AG04450 (cell line): ENCODE measurements around the gene IL22RA1. TPM values are rescaled to one million over a fixed set of nuclear protein-coding genes. Genes with fewer than 3 reads are reported as not detected.

ENCODE experiments used
- CTCF ChIA-PET: fragments of 300-600, 350-600 bp; formaldehyde crosslinking; extraction: SDS; loops from one replicate; lab custom pipeline; 2022; ENCODE audit warnings: antibody characterized with exemption, inconsistent platforms; lab: Charles Lee
- POLR2A ChIA-PET: fragments of 350-600 bp; formaldehyde crosslinking; extraction: SDS; loops from one replicate; lab custom pipeline; 2021; ENCODE audit warnings: antibody characterized with exemption, inconsistent platforms; lab: Yijun Ruan, JAX
- DNase-seq: peaks from one replicate; pipeline ENCODE4 v3.0.0-alpha.2; 2011; ENCODE audit warnings: low read depth, low spot score
- H3K27ac ChIP-seq: one replicate; pipeline ENCODE4 v1.5.1; 2012; ENCODE audit warnings: low read depth, low read length, control low read depth
- H3K27me3 ChIP-seq: one replicate; pipeline ENCODE4 v1.6.0; 2012; ENCODE audit warnings: low read length; ENCODE audit not compliant: control insufficient read depth, insufficient read depth
- H3K4me3 ChIP-seq: 2 replicates; pipeline ENCODE4 v1.5.1; 2011; ENCODE audit warnings: mild to moderate bottlenecking, low read depth, low read length, control low read depth
- H3K9me3 ChIP-seq: 2 replicates; pipeline ENCODE4 v1.5.1; 2012; ENCODE audit warnings: low read length; ENCODE audit not compliant: control insufficient read depth, insufficient read depth
- CTCF ChIP-seq: IDR thresholded peaks from 2 replicates; pipeline ENCODE4 v1.5.1; 2011; ENCODE audit warnings: low read depth, low read length, control low read depth, inconsistent platforms
- polyA plus RNA-seq: library from polyadenylated mRNA; depleted of rRNA; stranded (reverse); fragments of >200 nt; gene quantifications from 2 replicates; pipeline ENCODE4 v1.2.3, GENCODE V29; 2011

The IL22RA1 gene
- polyA plus RNA-seq, 1 experiment: not detected

DNA sequence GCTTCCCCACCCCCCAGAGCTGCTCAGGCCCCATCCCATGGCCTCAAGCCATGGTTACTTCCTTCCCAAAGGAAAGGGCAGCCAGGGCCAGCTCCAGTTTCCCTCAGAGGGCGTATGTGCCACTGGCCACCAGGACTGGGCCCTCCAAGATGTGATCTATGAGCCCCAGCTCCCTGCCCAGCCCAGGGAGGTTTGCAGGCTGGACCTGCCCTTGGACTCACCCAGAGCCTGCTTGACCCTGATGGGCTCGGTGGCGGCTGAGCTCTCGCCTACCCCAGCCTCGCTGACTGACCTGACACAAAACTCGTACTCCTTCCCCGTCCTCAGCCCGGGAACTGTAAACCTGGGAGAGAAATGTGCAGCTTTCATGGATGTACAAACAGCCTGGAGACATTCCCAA, 60.6 kb downstream of the IL22RA1 start:
- H3K27ac ChIP-seq: no peak overlapping the region
- no peaks in the 10 kb centered on the region; the same call in 1 of the 2 replicates for H3K9me3 ChIP-seq
- ChIA-PET POLR2A (no interaction called here), CTCF (interaction anchor here (2.9 kb wide), 1 partner anchor 11 kb away, joined by 11 read pairs; no protein-coding TSS in a partner anchor)
- peaks cover 42% of the 10 kb centered on the region for H3K27me3 ChIP-seq
- no peak for TF ChIP-seq CTCF
- DNase-seq: no peak
- no peak overlapping the region for H3K4me3 ChIP-seq

- H3K27me3 ChIP-seq: peaks cover 34% of the 10 kb centered on the region
- no peaks in the 10 kb centered on the region; the same call in 1 of the 2 replicates for H3K9me3 ChIP-seq
- POLR2A ChIA-PET: interaction anchor here (0.7 kb wide), 1 partner anchor 13 kb away, joined by 3 read pairs; no protein-coding TSS in a partner anchor
- H3K4me3 ChIP-seq: no peak overlapping the region
- no peak for TF ChIP-seq CTCF
- no peak overlapping the region for H3K27ac ChIP-seq
- CTCF ChIA-PET: no interaction called here
- DNase-seq: no peak
These were observed 61.8 kb downstream of the IL22RA1 start for GRCh38 chr1:24081190-24081589.

DNA sequence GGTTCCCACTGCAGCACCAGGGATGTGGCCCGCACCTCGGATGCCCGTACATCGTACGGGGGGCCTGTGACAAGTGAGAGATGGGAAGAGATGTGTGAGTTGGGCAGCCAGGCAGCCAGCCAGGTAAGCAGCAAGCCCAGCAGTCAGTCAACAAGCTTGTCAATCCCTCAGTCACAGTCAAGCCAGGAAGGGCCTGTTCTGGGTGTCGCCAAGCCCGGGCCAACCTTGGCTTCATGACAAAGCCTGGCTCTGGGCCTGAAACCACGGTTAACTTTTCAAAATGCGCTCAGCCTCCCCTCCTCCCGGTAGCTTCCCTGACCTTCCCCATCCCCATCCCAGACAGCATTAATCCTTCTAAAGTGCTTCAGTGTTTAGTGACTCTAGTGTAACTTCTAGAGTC, 62.8 kb downstream of the IL22RA1 start:
- CTCF ChIA-PET: interaction anchor here (1.2 kb wide), 1 partner anchor 9 kb away, joined by 3 read pairs; no protein-coding TSS in a partner anchor
- no peak overlapping the region for H3K27ac ChIP-seq
- H3K4me3 ChIP-seq: no peak overlapping the region
- no peak for DNase-seq
- H3K9me3 ChIP-seq: no peaks in the 10 kb centered on the region; the same call in 1 of the 2 replicates
- H3K27me3 ChIP-seq: peaks cover 29% of the 10 kb centered on the region
- POLR2A ChIA-PET: no interaction called here
- TF ChIP-seq CTCF: no peak

GRCh38 chr1:24077278-24077978, 65.5 kb downstream of the IL22RA1 start:
- ChIA-PET CTCF (no interaction called here), POLR2A (no interaction called here)
- H3K27me3 ChIP-seq: peaks cover 28% of the 10 kb centered on the region
- no peak overlapping the region for H3K4me3 ChIP-seq
- no peaks in the 10 kb centered on the region; the same call in 1 of the 2 replicates for H3K9me3 ChIP-seq
- H3K27ac ChIP-seq: no peak overlapping the region
- no peak for DNase-seq
- no peak for TF ChIP-seq CTCF

- Histone ChIP-seq H3K27me3 (peaks cover 22% of the 10 kb centered on the region), H3K27ac (no peak overlapping the region), H3K4me3 (no peak overlapping the region), H3K9me3 (no peaks in the 10 kb centered on the region; the same call in 1 of the 2 replicates)
- DNase-seq: no peak
- CTCF ChIA-PET: no interaction called here
- TF ChIP-seq CTCF: no peak
- POLR2A ChIA-PET: no interaction called here
These were observed 67.0 kb downstream of the IL22RA1 start for GRCh38 chr1:24075946-24076345.
